GM12892 (cell line): ENCODE measurements around the gene ITGB8.

ENCODE experiments used
- DNase-seq: peaks from one replicate; pipeline ENCODE4 v3.0.0; 2011; ENCODE audit not compliant: insufficient read length
- FAIRE-seq: peaks from 2 replicates; lab custom pipeline; 2011; peaks lifted over from hg19 to GRCh38; lab: Jason Lieb, UNC
- POLR2A ChIP-seq: IDR thresholded peaks from 2 replicates; pipeline ENCODE4 v1.6.1; 2011; ENCODE audit warnings: low read depth, low read length, control low read depth
- POLR2AphosphoS5 ChIP-seq: IDR thresholded peaks from 2 replicates; pipeline ENCODE4 v1.6.1; 2011; ENCODE audit warnings: low read depth, low read length, control low read depth
- TAF1 ChIP-seq: IDR thresholded peaks from 2 replicates; pipeline ENCODE4 v1.6.1; 2011; ENCODE audit warnings: low read depth, mild to moderate bottlenecking, control low read depth, low read length, borderline replicate concordance

ITGB8 gene

GRCh38 chr7:20393616-20394015 is 62.9 kb downstream of the ITGB8 start:
- no peak for DNase-seq
- no peak for TF ChIP-seq POLR2A
- FAIRE-seq, result no peak

- TF ChIP-seq TAF1 (no peak), POLR2A (no peak), POLR2AphosphoS5 (no peak)
- no peak for DNase-seq
- no peak for FAIRE-seq
These were observed 63.6 kb downstream of the ITGB8 start for GRCh38 chr7:20394284-20394683.

GRCh38 chr7:20395104-20395503 is 64.4 kb downstream of the ITGB8 start:
- DNase-seq (no peak), FAIRE-seq (no peak)
- TF ChIP-seq TAF1 (no peak), POLR2AphosphoS5 (no peak), POLR2A (no peak)

- DNase-seq, result no peak
- no peak for TF ChIP-seq POLR2A
- no peak for TF ChIP-seq TAF1
- no peak for TF ChIP-seq POLR2AphosphoS5
- no peak for FAIRE-seq
These were observed 64.8 kb downstream of the ITGB8 start for GRCh38 chr7:20395511-20395910.

GRCh38 chr7:20399521-20399920 is 68.8 kb downstream of the ITGB8 start:
- FAIRE-seq (no peak), DNase-seq (no peak)
- TF ChIP-seq TAF1 (no peak), POLR2AphosphoS5 (no peak), POLR2A (no peak)

GRCh38 chr7:20401861-20402746 is 71.4 kb downstream of the ITGB8 start:
- FAIRE-seq (no peak), DNase-seq (no peak)
- TF ChIP-seq TAF1 (no peak), POLR2AphosphoS5 (no peak), POLR2A (no peak)

GRCh38 chr7:20402747-20403230 is 72.1 kb downstream of the ITGB8 start:
- TF ChIP-seq POLR2A (no peak), POLR2AphosphoS5 (no peak), TAF1 (no peak)
- FAIRE-seq, result no peak
- DNase-seq, result no peak

GRCh38 chr7:20403331-20403730 is 72.6 kb downstream of the ITGB8 start:
- DNase-seq, result no peak
- FAIRE-seq, result no peak
- no peak for TF ChIP-seq POLR2A
- TF ChIP-seq POLR2AphosphoS5, result no peak
- no peak for TF ChIP-seq TAF1

- FAIRE-seq (no peak), DNase-seq (no peak)
- TF ChIP-seq TAF1, result no peak
- TF ChIP-seq POLR2AphosphoS5, result no peak
- TF ChIP-seq POLR2A, result no peak
These were observed 73.6 kb downstream of the ITGB8 start for GRCh38 chr7:20404320-20404719.

GRCh38 chr7:20407585-20408466 is 77.1 kb downstream of the ITGB8 start:
- DNase-seq (no peak), FAIRE-seq (no peak)
- no peak for TF ChIP-seq POLR2AphosphoS5
- no peak for TF ChIP-seq POLR2A
- no peak for TF ChIP-seq TAF1

- DNase-seq (no peak), FAIRE-seq (no peak)
- TF ChIP-seq TAF1 (no peak), POLR2AphosphoS5 (no peak), POLR2A (no peak)
These were observed 77.7 kb downstream of the ITGB8 start for GRCh38 chr7:20408467-20408826.
